Activated T-cell treated with anti-CD3 and anti-CD28 coated beads for 1 hour (primary cell): Measurements from ENCODE around the gene KCNQ1OT1.

Experiments used
- DNase-seq: peaks from one replicate; pipeline ENCODE4 v3.0.0-alpha.2; 2020; ENCODE audit warnings: low read depth

Gene KCNQ1OT1

DNA sequence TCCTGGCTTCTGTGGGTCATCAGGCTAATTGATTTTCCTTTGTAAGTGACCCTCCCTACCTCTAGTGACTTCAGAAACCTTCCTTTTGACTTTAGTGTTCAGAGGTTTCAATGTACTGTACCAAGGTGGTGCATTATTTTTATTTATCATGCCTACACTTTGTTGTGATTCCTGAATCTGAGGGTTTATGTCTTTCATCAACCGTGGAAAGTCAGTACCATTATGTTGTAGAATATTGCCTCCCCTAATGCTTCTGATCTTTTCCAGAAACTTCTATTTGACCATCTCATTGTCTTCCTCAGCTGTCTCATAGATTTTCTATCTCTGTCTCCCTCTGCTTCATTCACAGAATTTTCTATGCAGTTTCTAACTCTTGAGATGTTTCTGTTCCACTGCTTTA lies 105.5 kb downstream of the KCNQ1OT1 start:
- no peak for DNase-seq

GRCh38 chr11:2593393-2593950 lies 106.3 kb downstream of the KCNQ1OT1 start:
- no peak for DNase-seq

- no peak for DNase-seq
Observed at GRCh38 chr11:2592559-2593392, 107.0 kb downstream of the KCNQ1OT1 start.

DNA sequence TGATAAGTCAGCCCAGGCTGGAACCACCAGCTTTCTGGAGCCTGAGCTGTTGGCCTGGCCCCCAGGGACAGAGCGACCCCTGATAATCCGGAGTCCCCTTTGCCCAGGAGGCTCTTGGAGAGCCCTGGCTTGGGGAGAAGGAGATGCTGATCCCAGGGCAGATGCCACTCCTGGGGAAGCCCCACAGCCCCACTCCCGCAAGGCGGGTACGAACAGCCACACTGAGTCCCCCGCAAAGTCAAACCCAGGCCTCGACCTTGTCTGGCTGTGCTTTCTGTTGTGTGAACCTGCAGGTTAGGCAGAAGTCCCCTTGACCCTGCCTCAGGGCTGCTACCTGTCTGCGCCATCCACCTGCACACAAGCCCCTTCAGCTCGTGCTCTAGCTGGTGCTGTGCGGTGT lies 108.0 kb downstream of the KCNQ1OT1 start:
- no peak for DNase-seq

DNA sequence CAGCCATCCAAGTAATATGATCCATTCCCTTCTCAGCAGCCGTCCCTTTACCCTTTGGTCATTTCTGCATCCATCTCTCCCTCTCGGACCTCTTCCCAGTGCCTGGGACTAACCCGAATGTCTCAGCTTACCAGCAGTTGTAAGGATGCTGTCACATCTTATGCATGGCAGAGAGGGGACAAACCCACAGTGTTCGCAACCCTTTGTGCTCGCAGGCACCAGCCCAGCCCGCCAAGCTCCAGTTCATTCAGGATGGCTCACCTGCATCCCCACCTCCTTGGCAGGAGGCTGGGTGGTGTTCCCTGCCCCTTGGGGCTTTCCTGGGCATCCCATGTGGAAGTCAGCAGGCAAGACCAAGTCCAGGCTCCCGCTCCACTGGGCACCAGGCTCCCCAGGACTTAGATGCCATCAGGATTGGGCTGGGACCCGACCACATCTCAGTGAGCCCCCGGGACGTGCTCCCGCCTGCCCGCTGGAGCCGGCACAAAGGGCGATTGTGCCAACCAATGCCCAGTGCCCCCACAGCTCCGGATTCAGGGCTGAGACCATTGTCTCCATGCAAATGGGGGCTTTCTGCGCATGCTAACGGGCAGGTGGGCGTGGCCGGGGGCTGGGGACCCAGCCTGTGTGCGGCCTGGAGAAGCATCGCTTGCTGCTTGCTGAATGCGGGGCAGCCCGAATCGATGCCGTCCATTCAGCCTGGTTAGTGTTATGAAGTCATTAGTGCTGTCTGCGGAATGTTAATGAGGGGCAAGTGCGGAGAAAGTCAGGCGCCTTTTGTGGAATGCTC lies 108.6 kb downstream of the KCNQ1OT1 start:
- no peak for DNase-seq

GRCh38 chr11:2590131-2590964 lies 109.4 kb downstream of the KCNQ1OT1 start:
- DNase-seq: no peak

GRCh38 chr11:2589538-2589934 lies 110.3 kb downstream of the KCNQ1OT1 start:
- no peak for DNase-seq

DNA sequence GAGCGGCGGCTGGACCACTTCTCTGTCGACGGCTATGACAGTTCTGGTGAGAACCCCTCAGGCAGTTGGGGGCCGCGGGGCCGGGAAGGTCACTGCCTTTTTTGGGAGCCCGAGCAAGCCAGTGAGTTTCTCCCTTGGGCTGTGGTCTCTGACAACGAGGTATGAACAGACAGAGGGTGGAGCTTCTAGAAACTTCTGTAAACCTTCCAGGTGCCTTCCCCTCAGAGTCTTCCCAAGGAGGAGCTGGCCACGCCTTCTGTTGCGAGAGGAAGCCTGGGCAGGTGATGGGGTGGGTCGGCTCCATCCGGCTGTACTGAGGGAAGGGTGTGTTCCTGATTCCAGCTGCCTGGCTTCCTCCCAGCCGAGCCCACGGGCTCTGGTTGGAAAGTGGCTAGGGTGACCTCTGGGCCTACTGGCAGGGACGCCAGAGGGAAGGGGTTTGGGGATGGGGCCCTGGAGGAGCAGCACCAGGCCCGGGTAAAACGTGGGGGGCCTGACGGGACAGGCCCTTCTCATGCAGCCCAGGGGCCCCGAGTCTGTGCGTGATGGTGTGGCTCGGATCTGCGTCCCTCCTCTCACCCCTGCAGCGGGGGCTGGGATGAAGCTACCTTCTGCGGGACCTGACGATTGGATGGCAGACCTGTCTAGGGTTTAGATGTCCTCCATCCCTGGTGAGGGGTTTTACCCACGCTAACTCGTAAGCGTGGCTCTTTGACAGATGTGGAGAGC lies 110.8 kb downstream of the KCNQ1OT1 start:
- no peak for DNase-seq

- no peak for DNase-seq
Observed at GRCh38 chr11:2587976-2588748, 111.6 kb downstream of the KCNQ1OT1 start.

GRCh38 chr11:2587132-2587930 lies 112.5 kb downstream of the KCNQ1OT1 start:
- DNase-seq: no peak

DNA sequence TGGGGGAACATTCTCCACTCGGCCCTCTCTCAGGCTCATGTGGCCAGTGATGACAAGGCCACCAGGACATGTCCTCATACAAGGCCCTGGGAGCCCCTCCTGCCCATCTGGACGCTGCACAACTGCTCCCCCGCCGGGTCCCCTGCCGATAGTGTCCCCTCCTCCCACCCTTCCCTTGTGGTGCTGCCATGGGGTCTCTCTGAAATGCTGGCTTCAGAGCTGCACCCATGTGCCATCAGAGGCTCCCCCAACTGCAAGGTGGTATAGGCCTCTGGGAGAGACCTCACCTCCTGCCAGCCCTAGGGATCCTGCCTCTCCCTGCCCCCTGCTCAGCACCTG lies 113.0 kb downstream of the KCNQ1OT1 start:
- no peak for DNase-seq

DNA sequence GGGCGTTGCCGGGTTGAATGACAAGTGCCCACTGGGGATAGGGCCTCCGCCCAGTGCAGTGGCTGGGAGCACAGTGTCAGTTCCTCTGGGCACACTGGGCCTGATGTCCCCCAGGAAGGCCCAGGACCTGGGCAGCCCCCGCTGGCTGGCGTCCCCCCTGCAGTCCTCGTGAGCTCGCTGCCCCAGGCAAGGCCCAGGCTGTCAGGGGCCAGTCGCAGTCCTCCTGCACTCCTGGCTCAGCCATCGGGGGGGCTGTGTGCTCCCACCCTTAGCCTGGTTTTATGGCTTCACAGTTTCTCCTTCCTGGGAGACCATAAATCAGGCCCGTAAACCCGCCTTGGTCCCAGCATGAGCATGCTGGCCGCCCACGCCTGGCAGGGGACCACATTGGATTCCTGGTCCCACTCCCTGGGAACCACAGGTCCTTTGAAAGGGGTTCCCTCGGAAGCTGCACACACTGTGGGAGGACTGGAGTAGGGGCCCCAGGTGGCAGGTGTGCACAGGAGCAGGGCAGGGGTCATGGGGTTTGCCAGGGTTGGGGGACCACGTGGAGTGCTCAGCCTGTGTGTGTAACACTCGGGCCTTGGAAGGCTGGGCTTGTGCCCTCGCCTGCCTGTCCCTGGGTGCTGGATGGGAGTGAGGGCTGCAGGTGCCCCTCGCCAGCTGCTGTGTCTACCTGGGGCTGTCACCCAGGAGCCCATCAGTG lies 113.6 kb downstream of the KCNQ1OT1 start:
- no peak for DNase-seq

- DNase-seq: no peak
Observed at GRCh38 chr11:2585566-2586086, 114.2 kb downstream of the KCNQ1OT1 start.

GRCh38 chr11:2584812-2585565 lies 114.8 kb downstream of the KCNQ1OT1 start:
- no peak for DNase-seq

- no peak for DNase-seq
Observed at GRCh38 chr11:2584434-2584811, 115.4 kb downstream of the KCNQ1OT1 start.

GRCh38 chr11:2583605-2583958 lies 116.2 kb downstream of the KCNQ1OT1 start:
- DNase-seq: no peak

DNA sequence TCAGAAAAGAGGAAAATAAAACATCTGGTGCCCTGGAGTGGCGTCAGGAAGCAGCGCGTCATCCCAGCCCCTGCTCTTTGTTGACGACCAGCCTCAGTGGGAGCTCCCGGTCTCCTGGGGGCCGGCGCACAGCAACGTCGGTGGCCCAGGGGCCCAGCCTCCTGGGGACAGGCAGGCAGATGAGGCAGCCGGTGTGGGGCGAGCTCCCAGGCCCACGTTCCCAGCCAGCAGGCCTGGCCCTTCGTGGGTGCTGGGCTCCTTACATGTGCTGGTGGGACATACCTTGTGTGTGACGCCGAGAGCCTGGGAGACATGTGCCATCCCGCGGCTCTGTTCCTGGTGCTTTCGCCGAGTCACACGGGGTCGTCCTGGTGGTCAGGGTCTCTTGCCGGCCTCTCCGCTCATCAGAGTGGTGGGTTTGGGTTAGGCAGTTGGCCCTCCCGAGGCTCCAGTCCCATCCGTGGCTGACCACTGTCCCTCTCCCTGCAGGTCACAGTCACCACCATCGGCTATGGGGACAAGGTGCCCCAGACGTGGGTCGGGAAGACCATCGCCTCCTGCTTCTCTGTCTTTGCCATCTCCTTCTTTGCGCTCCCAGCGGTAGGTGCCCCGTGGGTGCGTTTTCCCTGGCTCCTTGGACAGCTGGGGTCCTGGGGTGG lies 116.7 kb downstream of the KCNQ1OT1 start:
- no peak for DNase-seq
